ENCODE measurements around the gene CCDC9B. TPM values are rescaled to one million over a fixed set of nuclear protein-coding genes. Genes with fewer than 3 reads are reported as not detected.
A peak's percentile ranks its signal among the peaks of the same experiment; 100 is the strongest.

The CCDC9B gene
- total RNA-seq, 1 donor from 2014 or later = 71.4 TPM

GRCh38 chr15:40329804-40330203 is 10.9 kb downstream of the CCDC9B start:
- no peaks in the 10 kb centered on the region for H3K27me3 ChIP-seq (ENCODE audit: low read depth)
- no peak for ATAC-seq
- TF ChIP-seq CTCF (IDR thresholded peaks at IDR 0.05) = no peak
- H3K36me3 ChIP-seq = peaks cover 1% of the 10 kb centered on the region
- no peak overlapping the region for H3K4me3 ChIP-seq
- no peak for DNase-seq
- H3K4me1 ChIP-seq = peaks cover 98% of the 10 kb centered on the region
- H3K27ac ChIP-seq = peak overlapping the region; percentile 56
- no peaks in the 10 kb centered on the region for H3K9me3 ChIP-seq
- intact Hi-C loops (cut with DNase I) = no loop called here

- peaks cover 92% of the 10 kb centered on the region for H3K4me1 ChIP-seq
These were observed 12.0 kb downstream of the CCDC9B start for GRCh38 chr15:40328751-40329150.

GRCh38 chr15:40328176-40328575 is 12.6 kb downstream of the CCDC9B start:
- Histone ChIP-seq H3K27me3 (ENCODE audit: low read depth) (no peaks in the 10 kb centered on the region), H3K36me3 (no peaks in the 10 kb centered on the region), H3K9me3 (no peaks in the 10 kb centered on the region), H3K4me1 (peaks cover 87% of the 10 kb centered on the region), H3K4me3 (no peak overlapping the region), H3K27ac (no peak overlapping the region)
- DNase-seq (no peak), ATAC-seq (no peak)
- intact Hi-C loops (cut with DNase I) = no loop called here
- no peak for TF ChIP-seq CTCF (IDR thresholded peaks at IDR 0.05)

More at GRCh38 chr15:40328751-40329150, 12.0 kb downstream of the CCDC9B start:
- Histone ChIP-seq H3K36me3 (no peaks in the 10 kb centered on the region), H3K27me3 (ENCODE audit: low read depth) (no peaks in the 10 kb centered on the region), H3K27ac (no peak overlapping the region), H3K9me3 (no peaks in the 10 kb centered on the region), H3K4me3 (no peak overlapping the region)
- ATAC-seq (no peak), DNase-seq (no peak)
- intact Hi-C loops (cut with DNase I) = no loop called here
- TF ChIP-seq CTCF (IDR thresholded peaks at IDR 0.05) = no peak

GRCh38 chr15:40327457-40327856 is 13.3 kb downstream of the CCDC9B start:
- H3K27me3 ChIP-seq (ENCODE audit: low read depth) = no peaks in the 10 kb centered on the region
- ATAC-seq (no peak), DNase-seq (no peak)
- peaks cover 87% of the 10 kb centered on the region for H3K4me1 ChIP-seq
- H3K36me3 ChIP-seq = no peaks in the 10 kb centered on the region
- TF ChIP-seq CTCF (IDR thresholded peaks at IDR 0.05) = no peak
- intact Hi-C loops (cut with DNase I) = no loop called here
- no peaks in the 10 kb centered on the region for H3K9me3 ChIP-seq
- no peak overlapping the region for H3K27ac ChIP-seq
- no peak overlapping the region for H3K4me3 ChIP-seq

GRCh38 chr15:40325700-40326099 is 15.0 kb downstream of the CCDC9B start:
- no peak for DNase-seq
- H3K27ac ChIP-seq = no peak overlapping the region

More at GRCh38 chr15:40325700-40326099, 15.0 kb downstream of the CCDC9B start:
- intact Hi-C loops (cut with DNase I) = no loop called here
- no peaks in the 10 kb centered on the region for H3K36me3 ChIP-seq
- no peaks in the 10 kb centered on the region for H3K27me3 ChIP-seq (ENCODE audit: low read depth)
- ATAC-seq = no peak
- peaks cover 72% of the 10 kb centered on the region for H3K4me1 ChIP-seq
- H3K9me3 ChIP-seq = no peaks in the 10 kb centered on the region
- no peak for TF ChIP-seq CTCF (IDR thresholded peaks at IDR 0.05)
- H3K4me3 ChIP-seq = peak overlapping the region; percentile 82
